GM12878 (cell line): Measurements from ENCODE around the gene RNF169. TPM values are rescaled to one million over a fixed set of nuclear protein-coding genes. Genes with fewer than 3 reads are reported as not detected.

Source experiments
- ATAC-seq: fragments of 200-7000 bp; cut with Tn5 transposase; 3 replicates; pipeline ENCODE4 v1.9.1; 2020; ENCODE audit warnings: mild to moderate bottlenecking, moderate library complexity
- BruUV-seq: library from RNA; stranded (reverse); fragments of 400-500 nt; replicated peaks from 2 replicates; lab custom pipeline; 2021; lab: Mats Ljungman, UMichigan
- CTCF ChIA-PET: fragments of 300-600 bp; sonication (Branson Sonifier 250); formaldehyde crosslinking; extraction: SDS; loops from one replicate; lab custom pipeline; 2021; ENCODE audit warnings: inconsistent platforms; lab: Yijun Ruan, JAX
- POLR2A ChIA-PET: fragments of 350-600 bp; formaldehyde crosslinking; extraction: SDS; loops from one replicate; lab custom pipeline; 2021; ENCODE audit warnings: inconsistent platforms; lab: Charles Lee
- RAD21 ChIA-PET: fragments of 300-600 bp; sonication (Branson Sonifier 250); formaldehyde crosslinking; loops from one replicate; lab custom pipeline; 2023; ENCODE audit warnings: antibody characterized with exemption; ENCODE audit not compliant: unreplicated experiment; lab: Charles Lee
- SMC1A ChIA-PET: fragments of 300-600 bp; sonication (Branson Sonifier 250); formaldehyde crosslinking; loops from one replicate; lab custom pipeline; 2023; ENCODE audit not compliant: unreplicated experiment, uncharacterized antibody; lab: Charles Lee
- DNase-seq: peaks from one replicate; pipeline ENCODE4 v3.0.0-alpha.2; 2011; ENCODE audit warnings: low read depth, low spot score
- FAIRE-seq: peaks from 3 replicates; lab custom pipeline; 2011; peaks lifted over from hg19 to GRCh38; lab: Jason Lieb, UNC
- H2AFZ ChIP-seq: 2 replicates; pipeline ENCODE4 v1.6.0; 2011; ENCODE audit warnings: low read depth, low read length, control low read depth; ENCODE audit not compliant: control insufficient read depth
- H3K27ac ChIP-seq: 2 replicates; pipeline ENCODE4 v1.5.1; 2011; ENCODE audit warnings: control low read depth; ENCODE audit not compliant: control insufficient read depth, insufficient read depth
- H3K27me3 ChIP-seq, 2 experiments: replicated peaks in 1 of 2; 2 replicates each; pipeline versions ENCODE4 v1.6.0 to v1.6.1; 2011; ENCODE audit warnings: low read length in 1 of 2; ENCODE audit not compliant: control insufficient read depth in 2 of 2, insufficient read depth in 2 of 2
- H3K36me3 ChIP-seq, 2 experiments: 2 replicates each; pipeline ENCODE4 v1.5.1; 2011; ENCODE audit warnings: low read length in 1 of 2; ENCODE audit not compliant: control insufficient read depth in 2 of 2, insufficient read depth in 2 of 2
- H3K4me1 ChIP-seq: 2 replicates; pipeline ENCODE4 v1.6.1; 2011; ENCODE audit warnings: mild to moderate bottlenecking, low read length, moderate library complexity, mixed read lengths; ENCODE audit not compliant: control insufficient read depth, insufficient read depth
- H3K4me2 ChIP-seq: 2 replicates; pipeline ENCODE4 v1.6.0; 2011; ENCODE audit warnings: control low read depth; ENCODE audit not compliant: control insufficient read depth, insufficient read depth
- H3K4me3 ChIP-seq: fragments of 200-600 bp; sonication (generic); 2 replicates; pipeline ENCODE4 v1.5.1; 2016
- H3K79me2 ChIP-seq: 2 replicates; pipeline ENCODE4 v1.6.0; 2011; ENCODE audit warnings: low read length; ENCODE audit not compliant: control insufficient read depth, insufficient read depth
- H3K9ac ChIP-seq: 2 replicates; pipeline ENCODE4 v1.8.0; 2011; ENCODE audit warnings: low read length, control low read depth, mixed read lengths; ENCODE audit not compliant: control insufficient read depth, insufficient read depth
- H3K9me3 ChIP-seq: replicated peaks from 3 replicates; pipeline ENCODE4 v1.5.1; 2011; ENCODE audit warnings: mild to moderate bottlenecking, low read length; ENCODE audit not compliant: control insufficient read depth, insufficient read depth
- H4K20me1 ChIP-seq: 2 replicates; pipeline ENCODE4 v1.6.0; 2011; ENCODE audit not compliant: control insufficient read depth, insufficient read depth
- CTCF ChIP-seq, 3 experiments: IDR thresholded peaks in 2 of 3; conservative IDR thresholded peaks in 1 of 3; 2 replicates each; pipeline ENCODE4 v1.5.1; 2011; ENCODE audit warnings: low read depth in 3 of 3, low read length in 3 of 3, mild to moderate bottlenecking in 3 of 3, control low read depth in 2 of 3, moderate library complexity in 2 of 3, inconsistent platforms in 1 of 3, mixed read lengths in 1 of 3; ENCODE audit not compliant: control insufficient read depth in 2 of 3, insufficient read depth in 1 of 3; ENCODE audit errors: extremely low read depth in 1 of 3
- HCFC1 ChIP-seq: fragments of 150-350 bp; IDR thresholded peaks from 2 replicates; pipeline ENCODE4 v1.6.1; 2014; ENCODE audit warnings: low read length
- RAD21 ChIP-seq: IDR thresholded peaks from 2 replicates; pipeline ENCODE4 v1.6.1; 2011; ENCODE audit warnings: mild to moderate bottlenecking, low read depth, low read length, moderate library complexity; ENCODE audit not compliant: insufficient read depth
- SMC3 ChIP-seq: IDR thresholded peaks from 2 replicates; pipeline ENCODE4 v1.6.1; 2011; ENCODE audit warnings: low read length, improper control_type of control experiment, borderline replicate concordance
- SRF ChIP-seq, 2 experiments: IDR thresholded peaks; 2 replicates each; pipeline ENCODE4 v1.6.1; 2011; ENCODE audit warnings: low read depth in 2 of 2, low read length in 2 of 2, mild to moderate bottlenecking in 1 of 2, moderate library complexity in 1 of 2
- YY1 ChIP-seq: IDR thresholded peaks from 2 replicates; pipeline ENCODE4 v1.6.1; 2011; ENCODE audit warnings: low read depth, mild to moderate bottlenecking, low read length
- WGBS: methylation state at CpG from one replicate; pipeline ENCODE4 v1.1.6; 2016; ENCODE audit warnings: low lambda C conversion rate; ENCODE audit not compliant: insufficient replicate concordance, insufficient coverage; ENCODE audit errors: missing lambda C conversion rate; 5-methylcytosine and 5-hydroxymethylcytosine counted together
- in situ Hi-C: fragments of 300-500 bp; cut with MboI; formaldehyde crosslinking; loops from 9 replicates; pipeline ENCODE4 v1.14.3; 2018; ENCODE audit warnings: mixed read lengths
- intact Hi-C: fragments of 100-400 bp; cut with micrococcal nuclease; formaldehyde crosslinking; loops from one replicate; pipeline ENCODE4 v1.14.2; 2022; ENCODE audit not compliant: unreplicated experiment
- polyA plus RNA-seq, 11 experiments: library from polyadenylated mRNA; depleted of rRNA in 4 of 11; unstranded in 6 of 11; stranded (reverse) in 5 of 11; fragments of >200 nt; fragmentation: Nextera tagmentation in 4 of 11; fragmentation: Illumina TruSeq in 1 of 11; extraction: Ambion mirVana in 4 of 11; extraction: Trizol in 1 of 11; gene quantifications; 1 replicate in 1 of 11; 2 replicates in 10 of 11; pipeline versions ENCODE4 v1.2.1 to v1.2.3, GENCODE V29; 2011 to 2016; ENCODE audit warnings: inconsistent platforms in 2 of 11, missing spikeins in 2 of 11, low read depth in 1 of 11
- total RNA-seq, 4 experiments: library from RNA; depleted of rRNA in 3 of 4; stranded (reverse); fragments of >200 nt in 3 of 4; fragmentation: Illumina TruSeq in 1 of 4; extraction: Trizol in 1 of 4; gene quantifications; 2 replicates each; pipeline versions ENCODE4 v1.2.1 to v1.2.3, GENCODE V29; 2013 to 2021

RNF169 gene
- total and polyA plus RNA-seq, 10 of the 15 experiments (the other 5 are each of a cell fraction or from before 2014, with no cell fraction given) = 0.32 to 13.2 (median 6.4) TPM

- in situ Hi-C loops (no loop called here), intact Hi-C loops (loop anchor here (1.0 to 5.0 kb wide), 2 partner anchors 35 to 168 kb away; no protein-coding TSS in a partner anchor)
- Histone ChIP-seq H4K20me1 (no peaks in the 10 kb centered on the region), H3K9ac (no peak overlapping the region), H3K27me3 (no peaks in the 10 kb centered on the region; a peak in 1 of 4 replicates), H3K9me3 (no peaks in the 10 kb centered on the region), H3K4me3 (no peak overlapping the region), H3K79me2 (no peaks in the 10 kb centered on the region), H3K27ac (no peak overlapping the region), H2AFZ (no peak overlapping the region), H3K4me1 (no peaks in the 10 kb centered on the region), H3K4me2 (no peak overlapping the region), H3K36me3 (no peaks in the 10 kb centered on the region)
- 19% methylated on average over 15 of the region's 15 CpGs for WGBS
- peak; percentile 94 for FAIRE-seq
- ChIA-PET CTCF (interaction anchor here (0.6 to 4.3 kb wide), 35 partner anchors 9 to 546 kb away, joined by 3 to 55 read pairs (median 4); partner anchors contain the start of gene RNF169), SMC1A (interaction anchor here (0.7 to 4.2 kb wide), 10 partner anchors 24 to 207 kb away, joined by 3 to 28 read pairs (median 4); no protein-coding TSS in a partner anchor), RAD21 (interaction anchor here (1.0 to 3.0 kb wide), 6 partner anchors 10 to 172 kb away, joined by 3 to 27 read pairs (median 4); no protein-coding TSS in a partner anchor), POLR2A (no interaction called here)
- DNase-seq = no peak
- BruUV-seq = no TSS peak
- TF ChIP-seq CTCF (IDR thresholded peaks at IDR 0.05 in 2 of 3, conservative IDR thresholded peaks at IDR 0.05 in 1 of 3; ENCODE audit: control insufficient read depth in 2 of 3, extremely low read depth in 1 of 3, insufficient read depth in 1 of 3, low read depth in 3 of 3, low read length in 3 of 3) (peak; percentile 82 to 94 (median 91)), SRF (IDR thresholded peaks at IDR 0.05; ENCODE audit: low read depth in 2 of 2, low read length in 2 of 2) (no peak), RAD21 (peak; percentile 69), HCFC1 (no peak), YY1 (0 out of 2 replicates have a peak, but pooled peaks have one; percentile 36), SMC3 (peak; percentile 86)
- ATAC-seq = peak; percentile 92
Measured at GRCh38 chr11:74702383-74703007, 46.2 kb upstream of the RNF169 start.
